Mammary epithelial cell (primary cell): ENCODE measurements around the gene WDR27.

Experiments used
- CTCF ChIP-seq, 2 donors: IDR thresholded peaks in 1 of 2; conservative IDR thresholded peaks in 1 of 2; 2 replicates each; pipeline ENCODE4 v1.5.1; 2011 to 2012; ENCODE audit warnings: inconsistent platforms in 2 of 2, low read length in 2 of 2, mild to moderate bottlenecking in 2 of 2, control low read depth in 1 of 2, low read depth in 1 of 2; ENCODE audit not compliant: insufficient read depth in 1 of 2; ENCODE audit errors: extremely low read depth in 1 of 2
- EZH2 ChIP-seq: IDR thresholded peaks from 2 replicates; pipeline ENCODE4 v1.6.1; 2012; ENCODE audit warnings: low read length, inconsistent platforms, borderline replicate concordance

GRCh38 chr6:169557887-169558286 is 143.9 kb downstream of the WDR27 start:
- TF ChIP-seq CTCF (conservative IDR thresholded peaks at IDR 0.05 in 1 of 2, IDR thresholded peaks at IDR 0.05 in 1 of 2; ENCODE audit: extremely low read depth in 1 of 2, insufficient read depth in 1 of 2, low read depth in 1 of 2, low read length in 2 of 2) (no peak), EZH2 (no peak)
